ENCODE measurements around the gene LIMS3.
A peak's percentile ranks its signal among the peaks of the same experiment; 100 is the strongest.
"Not testable (repeated sequence)": the region's sequence is repeated elsewhere in the genome, so short reads cannot be mapped to it uniquely, and the experiment has no call there.

The LIMS3 gene, protein sequence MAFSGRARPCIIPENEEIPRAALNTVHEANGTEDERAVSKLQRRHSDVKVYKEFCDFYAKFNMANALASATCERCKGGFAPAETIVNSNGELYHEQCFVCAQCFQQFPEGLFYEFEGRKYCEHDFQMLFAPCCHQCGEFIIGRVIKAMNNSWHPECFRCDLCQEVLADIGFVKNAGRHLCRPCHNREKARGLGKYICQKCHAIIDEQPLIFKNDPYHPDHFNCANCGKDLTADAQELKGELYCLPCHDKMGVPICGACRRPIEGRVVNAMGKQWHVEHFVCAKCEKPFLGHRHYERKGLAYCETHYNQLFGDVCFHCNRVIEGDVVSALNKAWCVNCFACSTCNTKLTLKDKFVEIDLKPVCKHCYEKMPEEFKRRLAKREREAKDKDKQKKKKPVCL

DNA sequence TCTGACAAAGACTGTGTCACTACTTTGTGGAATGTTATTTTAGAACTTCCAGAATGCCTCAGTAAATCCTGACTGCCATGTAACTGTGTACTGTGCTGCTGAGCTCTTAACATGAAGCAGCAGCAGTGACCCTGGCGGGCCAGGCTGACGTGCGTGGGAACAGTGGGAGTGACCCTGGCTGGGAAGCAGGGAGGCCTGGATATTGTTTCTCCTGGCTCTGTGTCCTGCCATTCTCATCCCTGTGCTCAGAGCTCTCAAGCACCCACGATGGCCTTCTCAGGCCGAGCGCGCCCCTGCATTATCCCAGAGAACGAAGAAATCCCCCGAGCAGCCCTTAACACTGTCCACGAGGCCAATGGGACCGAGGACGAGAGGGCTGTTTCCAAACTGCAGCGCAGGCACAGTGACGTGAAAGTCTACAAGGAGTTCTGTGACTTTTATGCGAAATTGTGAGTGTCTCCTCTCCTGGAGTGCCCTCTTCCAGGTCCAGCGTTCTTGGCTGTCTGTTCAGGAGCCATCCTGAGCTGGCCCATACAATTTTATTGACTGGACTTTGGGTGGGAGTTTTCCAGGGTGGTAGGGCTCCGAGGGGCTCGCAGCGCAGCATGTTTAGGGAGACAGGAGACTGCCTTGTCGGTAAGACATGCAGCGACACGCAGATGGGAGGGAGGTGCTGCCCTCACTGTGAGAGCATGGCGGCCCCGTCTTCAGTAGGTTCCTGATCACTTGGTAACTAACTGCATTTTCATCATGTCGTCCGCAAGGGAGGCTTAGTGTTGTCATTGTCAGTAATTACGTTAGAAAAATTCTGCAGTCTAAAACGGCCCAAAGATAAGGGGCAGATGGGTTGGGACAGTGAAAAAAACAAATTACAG, at the start of gene LIMS3:
TSS of gene LIMS3 (plus strand) at position 227 of the 875 bp plus-strand sequence. CDS start at position 268, 41 bp downstream.
- peak; percentile 65; the same call in 1 of the 3 replicates for ATAC-seq

DNA sequence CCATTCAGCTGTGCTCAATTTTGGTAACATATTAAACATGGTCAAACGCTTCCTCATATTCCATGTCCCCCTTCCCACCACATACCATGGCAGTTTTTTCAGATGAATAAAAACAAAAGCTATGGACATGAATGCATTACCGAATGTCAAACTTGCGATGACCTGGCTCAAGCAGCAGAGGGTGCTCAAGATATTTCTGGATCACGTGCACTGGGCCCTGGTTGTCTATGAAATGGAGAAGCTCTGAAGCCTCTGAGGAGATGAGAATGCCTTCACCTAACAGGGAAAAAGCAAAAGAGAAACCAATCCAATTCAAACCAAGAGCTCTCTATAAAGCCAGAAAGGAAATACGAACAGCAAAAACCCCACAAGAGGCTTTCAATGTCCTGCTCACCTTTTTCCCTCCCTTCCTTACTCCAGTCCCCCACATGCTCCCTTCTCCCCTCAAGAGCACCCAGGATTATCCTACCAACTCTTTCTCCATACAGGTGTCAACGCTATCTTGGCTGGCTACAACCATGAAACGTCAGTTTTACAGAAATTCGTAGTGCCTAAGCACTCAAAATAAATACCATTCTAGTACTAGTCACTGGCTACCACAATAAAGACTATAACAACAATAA, 27.2 kb upstream of the LIMS3 start:
- peak; percentile 92 for ATAC-seq

DNA sequence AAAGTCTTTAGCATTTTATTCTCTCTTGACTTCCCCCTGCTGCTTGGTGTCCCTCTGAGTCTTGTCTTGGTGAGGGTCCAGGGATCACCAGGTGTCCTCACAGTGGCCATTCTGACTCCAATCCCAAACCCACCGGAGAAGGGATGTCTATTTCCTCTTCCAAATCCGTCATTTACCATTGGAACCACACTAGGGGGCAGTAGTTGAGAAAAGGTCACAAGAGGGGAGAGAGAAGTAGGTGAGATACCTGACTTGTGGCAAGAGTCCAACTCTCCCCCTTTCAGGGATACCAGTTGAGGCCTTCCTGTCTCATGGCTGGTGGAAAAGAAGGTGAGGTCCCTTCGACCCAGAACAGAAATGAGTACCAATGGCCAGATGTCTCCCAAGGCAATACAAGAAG, 21.9 kb upstream of the LIMS3 start:
- ATAC-seq = not testable (repeated sequence)

DNA sequence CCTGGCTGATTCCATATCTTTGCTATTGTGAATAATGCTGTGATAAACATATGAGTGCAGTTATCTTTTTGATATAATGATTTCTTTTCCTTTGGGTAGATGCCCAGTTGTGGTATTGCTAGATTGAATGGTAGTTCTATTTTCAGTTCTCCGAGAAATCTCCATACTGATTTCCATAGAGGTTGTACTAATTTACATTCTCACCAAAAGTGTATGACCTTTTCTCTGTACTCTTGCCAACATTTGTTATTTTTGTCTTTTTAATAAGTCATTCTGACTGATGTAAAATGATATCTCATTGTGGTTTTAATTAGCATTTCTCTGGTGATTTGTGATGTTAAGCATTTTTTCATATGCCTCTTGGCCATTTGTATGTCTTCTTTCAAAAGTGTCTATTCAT, 16.4 kb upstream of the LIMS3 start:
- not testable (repeated sequence) for ATAC-seq

DNA sequence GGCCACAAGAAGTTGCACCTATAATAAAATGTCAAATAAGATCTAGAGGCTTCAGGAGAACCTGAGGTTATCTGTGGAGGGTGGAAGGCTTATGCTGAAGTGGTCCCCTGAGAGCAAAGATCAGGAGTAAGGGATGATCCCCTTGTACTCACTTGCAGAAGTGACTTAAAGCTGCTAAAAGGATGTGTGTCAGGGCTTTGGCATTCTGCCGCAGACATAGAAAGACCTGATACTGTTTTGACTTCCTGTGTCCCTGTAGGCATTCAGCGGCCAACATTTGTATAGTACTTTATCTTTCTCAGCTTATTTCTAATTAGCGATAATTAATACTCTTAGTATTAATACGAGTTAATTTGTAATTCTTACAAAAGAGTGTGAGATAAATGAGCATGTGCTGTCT, 10.1 kb upstream of the LIMS3 start:
- peak; percentile 63; the same call in 2 of the 3 replicates for ATAC-seq

DNA sequence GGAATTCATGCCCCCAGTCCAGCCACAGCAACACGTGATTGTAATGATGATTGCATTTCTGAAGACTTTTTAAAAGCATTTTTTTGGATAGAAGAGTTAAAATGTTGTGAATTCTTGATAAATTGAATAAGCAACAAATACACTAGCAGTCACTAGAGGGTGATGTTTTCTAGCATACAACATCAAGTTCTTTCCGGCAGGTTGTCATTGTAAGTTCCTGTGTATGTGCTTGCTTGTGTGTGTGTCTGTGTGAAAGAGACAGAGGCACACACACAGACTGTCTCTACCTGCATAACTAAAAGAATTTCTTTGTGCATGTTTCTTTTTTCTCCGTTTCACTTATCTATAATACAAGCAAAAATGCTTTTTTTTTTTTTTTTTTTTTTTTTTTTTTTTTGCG, 8.6 kb upstream of the LIMS3 start:
- peak; percentile 82 for ATAC-seq

DNA sequence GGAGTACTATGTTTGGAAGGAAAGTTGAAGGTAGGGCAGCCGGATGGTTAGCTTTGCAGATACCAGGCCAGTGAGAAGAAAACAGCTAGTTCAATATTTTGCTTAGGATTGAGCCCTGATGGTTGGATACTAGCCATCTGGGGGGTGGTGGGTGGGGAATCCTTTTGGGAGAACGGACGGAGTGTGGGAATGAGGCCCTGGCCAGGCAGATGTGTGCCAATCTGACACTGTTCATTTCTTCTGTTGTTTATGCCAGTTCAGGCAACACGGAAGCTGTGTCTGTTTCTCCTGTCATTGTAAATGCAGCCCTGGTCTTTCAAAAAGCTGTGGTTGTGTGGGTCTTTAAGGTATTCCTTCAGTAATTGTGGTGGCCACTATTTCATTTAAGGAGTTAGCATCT, 7.5 kb upstream of the LIMS3 start:
- not testable (repeated sequence) for ATAC-seq

DNA sequence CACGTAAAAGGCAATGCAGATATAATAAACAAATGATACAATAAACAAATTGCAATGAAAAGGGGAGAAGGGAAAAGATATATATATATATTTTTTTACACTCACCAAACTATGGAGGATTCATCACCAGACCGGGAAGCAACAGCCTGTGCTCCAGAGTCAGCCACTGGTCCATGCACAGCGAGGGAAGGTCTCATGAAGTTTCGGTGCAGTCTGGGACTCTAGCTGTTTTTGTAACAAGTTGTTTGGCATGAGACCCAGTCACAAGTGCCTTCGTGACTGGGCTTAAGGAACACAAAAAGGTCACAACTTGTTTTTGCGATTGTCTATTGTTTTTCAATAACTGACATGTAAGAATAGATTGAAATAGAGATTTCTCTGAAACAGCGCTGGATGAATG, 4.8 kb upstream of the LIMS3 start:
- not testable (repeated sequence) for ATAC-seq

DNA sequence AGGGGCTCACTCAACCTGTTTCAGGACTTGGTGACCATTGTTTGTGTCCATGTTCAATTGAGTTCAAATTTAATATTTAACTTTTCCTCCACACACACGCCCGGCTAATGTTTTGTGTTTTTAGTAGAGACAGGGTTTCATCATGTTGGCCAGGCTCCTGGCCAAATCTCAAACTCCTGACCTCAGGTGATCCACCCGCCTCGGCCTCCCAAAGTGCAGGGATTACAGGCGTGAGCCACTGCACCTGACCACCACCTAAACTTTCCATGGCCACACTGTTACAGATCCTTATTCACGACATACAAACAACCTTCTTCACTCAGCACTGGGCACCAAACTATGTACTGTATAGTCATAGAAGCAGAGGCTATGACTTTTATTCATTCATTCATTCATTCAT, 4.3 kb upstream of the LIMS3 start:
- ATAC-seq = not testable (repeated sequence)

DNA sequence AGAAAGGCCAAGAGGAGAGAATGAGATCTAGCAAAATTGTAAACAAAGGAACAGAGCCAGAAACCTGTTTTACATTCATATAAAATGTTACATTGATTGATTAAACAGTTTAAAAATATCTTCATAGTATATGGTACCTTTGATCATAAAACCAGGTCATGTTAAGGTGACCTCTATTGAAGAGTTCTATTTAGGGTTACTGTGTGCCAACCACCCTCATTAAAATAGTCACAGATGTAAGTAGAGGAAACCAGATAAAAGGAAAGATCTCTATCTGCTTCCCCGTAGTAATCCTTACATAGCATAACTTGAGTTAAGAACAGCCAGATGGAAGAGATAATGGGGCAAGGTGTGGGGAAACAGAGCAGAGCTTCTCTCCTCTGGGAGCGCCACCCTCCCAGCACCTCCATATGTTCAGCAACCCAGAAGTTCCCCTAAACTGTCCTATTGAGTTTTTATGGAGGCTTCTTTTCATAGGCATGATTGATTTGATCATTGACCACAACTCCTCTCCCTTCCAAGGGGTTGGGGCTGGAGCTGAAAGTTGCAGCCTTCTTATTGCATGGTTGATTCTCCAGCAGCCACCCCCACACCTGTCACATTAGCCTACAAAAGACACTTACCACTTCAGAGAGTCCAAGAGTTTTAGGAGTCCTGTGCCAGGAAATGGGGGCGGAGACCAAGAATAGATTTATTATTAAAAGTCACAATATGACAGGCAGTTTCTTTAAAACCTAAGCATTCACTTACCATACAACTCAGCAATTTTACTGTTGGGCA, 3.2 kb upstream of the LIMS3 start:
- ATAC-seq = not testable (repeated sequence)

DNA sequence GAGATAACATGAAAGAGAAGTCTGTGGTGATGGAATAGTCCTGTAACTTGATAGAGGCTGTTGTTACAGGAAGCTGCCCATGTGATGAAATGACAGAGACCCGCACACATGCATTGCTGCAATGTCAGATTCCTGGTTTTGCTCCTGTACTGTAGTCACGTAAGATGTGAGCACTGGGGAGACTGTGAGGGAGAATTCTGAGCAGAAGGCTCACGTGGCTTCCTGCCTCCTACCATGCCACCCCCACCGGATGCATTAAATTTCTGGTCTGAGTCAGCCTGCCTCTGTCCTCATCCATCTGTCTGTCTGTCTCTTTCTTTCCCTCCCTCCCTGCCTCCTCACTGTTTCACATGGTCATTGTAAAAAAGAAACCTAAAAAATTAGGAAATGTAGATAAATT, 2.3 kb upstream of the LIMS3 start:
- peak; percentile 79 for ATAC-seq

DNA sequence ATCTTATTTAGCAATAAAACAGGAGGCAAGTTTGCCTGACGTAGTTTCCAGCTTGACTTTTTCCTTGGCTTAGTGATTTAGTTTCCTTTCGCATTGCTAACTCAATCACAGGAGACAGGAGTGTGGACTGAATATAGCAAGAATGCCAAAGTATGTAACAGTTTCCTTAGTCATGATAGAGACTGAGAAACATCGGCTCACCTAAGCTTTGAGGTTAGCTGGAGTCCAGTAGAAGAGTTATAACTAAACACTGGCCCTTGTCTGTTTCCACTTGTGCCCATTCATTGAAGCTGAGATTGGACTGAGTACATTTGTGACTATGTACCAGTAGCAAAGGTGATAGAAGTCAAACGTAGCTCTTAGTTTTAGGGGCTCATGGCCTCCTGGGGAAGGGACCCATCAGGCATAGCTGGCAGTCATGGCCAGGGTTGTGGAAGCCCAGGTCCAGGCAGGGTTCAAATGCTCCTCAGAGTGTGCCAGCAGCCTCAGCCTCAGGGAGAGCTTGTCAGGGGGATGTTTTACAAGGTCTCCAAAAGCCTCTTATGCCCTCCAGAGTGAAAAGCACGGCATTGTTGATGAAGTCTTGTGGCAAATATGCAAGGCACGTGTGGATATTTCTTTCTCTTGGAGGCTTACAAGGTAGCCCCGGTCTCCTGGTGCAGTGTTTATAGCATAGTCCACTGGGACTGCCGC, 573 bp upstream of the LIMS3 start:
- peak; percentile 72 for ATAC-seq

DNA sequence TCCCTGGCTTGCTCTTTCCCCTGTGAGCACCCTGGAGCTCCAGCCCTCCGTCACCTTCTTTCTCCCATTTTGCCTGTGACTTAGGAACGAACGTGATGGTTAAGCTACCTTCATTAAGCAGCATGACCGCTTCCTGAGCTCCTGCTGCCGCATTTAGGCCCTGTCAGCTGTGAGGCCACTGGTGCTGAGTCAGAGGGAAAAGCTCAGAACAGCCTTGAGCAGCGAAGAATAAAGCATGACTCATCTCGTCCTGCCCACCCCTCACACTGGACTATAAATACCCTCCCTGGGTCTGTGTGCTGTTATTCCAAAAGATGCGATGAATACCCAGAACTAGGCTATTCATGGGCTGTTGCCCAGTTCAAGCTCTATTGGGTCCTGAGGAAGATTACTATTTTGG, 7.3 kb downstream of the LIMS3 start:
- peak; percentile 97 for ATAC-seq

DNA sequence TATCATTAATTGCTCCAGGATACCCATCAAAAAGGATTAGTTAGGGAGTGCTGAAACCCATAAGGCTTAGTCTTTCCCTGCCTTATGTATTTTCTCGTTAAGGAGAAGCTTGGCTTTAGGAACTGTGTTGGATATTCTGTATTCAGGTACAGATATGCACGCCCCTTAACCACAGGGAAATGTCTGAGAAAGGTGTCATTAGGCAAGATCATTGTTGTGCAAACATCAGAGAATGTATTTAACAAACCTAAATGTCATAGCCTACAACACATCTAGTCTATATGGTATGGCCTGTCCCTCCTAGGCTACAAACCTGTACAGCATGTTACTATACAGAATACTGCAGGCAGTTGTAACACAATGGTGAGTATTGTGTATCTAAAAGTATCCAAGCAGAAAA, 10.1 kb downstream of the LIMS3 start:
- not testable (repeated sequence) for ATAC-seq

DNA sequence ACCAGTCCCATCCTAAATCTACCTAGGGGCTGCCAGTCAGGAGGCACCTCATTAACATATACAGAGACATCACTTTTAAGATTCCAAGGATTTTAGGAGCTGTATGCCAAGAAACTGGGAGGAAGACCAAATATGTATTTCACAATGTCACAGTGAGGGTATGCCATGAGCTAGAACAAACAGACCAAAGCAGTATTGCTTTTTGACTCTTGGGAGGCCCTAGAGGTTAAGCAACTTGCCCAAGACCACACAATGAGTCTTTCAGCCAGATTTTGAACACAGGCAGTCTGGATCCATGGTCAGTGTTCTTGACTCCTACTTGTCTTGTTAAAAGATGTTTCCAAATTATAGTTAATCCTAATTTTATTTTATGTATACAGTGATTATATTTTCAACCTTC, 12.3 kb downstream of the LIMS3 start:
- ATAC-seq = not testable (repeated sequence)

DNA sequence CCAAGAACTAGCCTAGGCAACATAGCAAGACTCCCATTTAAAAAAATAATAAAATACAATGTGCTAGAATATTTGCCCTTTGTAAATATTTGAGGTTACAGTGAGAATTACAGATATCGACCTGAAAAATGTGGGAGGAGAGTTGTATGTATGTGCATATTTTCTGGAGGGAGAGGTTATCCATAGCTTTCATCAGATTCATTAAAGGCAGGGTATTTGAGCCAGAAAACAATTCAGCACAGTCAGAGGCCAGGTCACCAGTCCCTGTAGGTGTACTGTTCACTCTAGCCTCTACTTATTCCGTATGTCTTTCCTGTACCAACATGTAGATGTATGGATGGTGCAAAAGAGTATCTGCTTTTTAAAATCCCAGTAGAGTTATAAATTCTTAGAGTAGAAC, 15.4 kb downstream of the LIMS3 start:
- not testable (repeated sequence) for ATAC-seq

DNA sequence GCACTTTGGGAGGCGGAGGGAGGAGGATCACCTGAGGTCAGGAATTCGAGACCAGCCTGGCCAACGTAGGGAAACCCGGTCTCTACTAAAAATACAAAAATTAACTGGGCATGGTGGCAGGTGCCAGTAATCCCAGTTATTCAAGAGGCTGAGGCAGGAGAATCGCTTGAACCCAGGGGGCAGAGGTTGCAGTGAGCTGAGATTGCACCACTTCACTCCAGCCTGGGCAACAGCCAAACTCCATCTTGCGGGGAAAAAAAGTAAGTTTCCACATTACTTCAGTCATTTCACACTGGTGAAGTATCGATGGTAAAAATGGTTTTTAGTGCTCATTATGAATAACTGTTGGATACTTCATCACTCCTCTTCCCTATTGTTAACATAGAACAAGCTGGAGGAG, 16.1 kb downstream of the LIMS3 start:
- ATAC-seq = not testable (repeated sequence)

DNA sequence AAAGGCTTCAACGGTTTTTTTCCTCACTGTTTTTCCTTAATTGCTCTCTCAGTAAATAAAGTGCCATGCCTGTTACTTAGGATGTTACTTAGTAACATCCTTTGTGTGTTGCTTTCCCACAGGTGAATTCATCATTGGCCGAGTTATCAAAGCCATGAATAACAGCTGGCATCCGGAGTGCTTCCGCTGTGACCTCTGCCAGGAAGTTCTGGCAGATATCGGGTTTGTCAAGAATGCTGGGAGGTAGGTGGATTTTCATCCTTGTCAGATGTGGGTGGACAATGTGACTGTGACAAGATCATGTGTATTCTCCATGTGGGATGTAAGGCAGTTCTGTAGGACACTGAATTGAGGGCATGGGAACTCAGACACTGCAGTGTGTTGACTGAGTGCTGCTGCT, 17.3 kb downstream of the LIMS3 start:
- not testable (repeated sequence) for ATAC-seq

DNA sequence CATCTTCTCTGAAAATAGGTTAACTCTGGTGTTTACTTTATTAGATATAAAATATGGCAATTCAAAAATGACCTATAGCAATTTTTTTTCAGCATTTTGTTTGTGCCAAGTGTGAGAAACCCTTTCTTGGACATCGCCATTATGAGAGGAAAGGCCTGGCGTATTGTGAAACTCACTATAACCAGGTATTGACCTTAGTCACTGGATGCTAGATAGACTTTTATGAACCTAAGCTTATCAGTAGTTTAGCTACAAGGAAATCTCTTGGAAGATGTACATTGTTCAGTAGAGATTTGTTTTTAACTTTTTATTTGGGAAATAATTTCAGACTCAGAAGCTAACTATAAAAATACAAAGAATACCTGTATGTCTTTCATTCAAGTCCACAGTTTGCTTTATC, 21.7 kb downstream of the LIMS3 start:
- not testable (repeated sequence) for ATAC-seq

DNA sequence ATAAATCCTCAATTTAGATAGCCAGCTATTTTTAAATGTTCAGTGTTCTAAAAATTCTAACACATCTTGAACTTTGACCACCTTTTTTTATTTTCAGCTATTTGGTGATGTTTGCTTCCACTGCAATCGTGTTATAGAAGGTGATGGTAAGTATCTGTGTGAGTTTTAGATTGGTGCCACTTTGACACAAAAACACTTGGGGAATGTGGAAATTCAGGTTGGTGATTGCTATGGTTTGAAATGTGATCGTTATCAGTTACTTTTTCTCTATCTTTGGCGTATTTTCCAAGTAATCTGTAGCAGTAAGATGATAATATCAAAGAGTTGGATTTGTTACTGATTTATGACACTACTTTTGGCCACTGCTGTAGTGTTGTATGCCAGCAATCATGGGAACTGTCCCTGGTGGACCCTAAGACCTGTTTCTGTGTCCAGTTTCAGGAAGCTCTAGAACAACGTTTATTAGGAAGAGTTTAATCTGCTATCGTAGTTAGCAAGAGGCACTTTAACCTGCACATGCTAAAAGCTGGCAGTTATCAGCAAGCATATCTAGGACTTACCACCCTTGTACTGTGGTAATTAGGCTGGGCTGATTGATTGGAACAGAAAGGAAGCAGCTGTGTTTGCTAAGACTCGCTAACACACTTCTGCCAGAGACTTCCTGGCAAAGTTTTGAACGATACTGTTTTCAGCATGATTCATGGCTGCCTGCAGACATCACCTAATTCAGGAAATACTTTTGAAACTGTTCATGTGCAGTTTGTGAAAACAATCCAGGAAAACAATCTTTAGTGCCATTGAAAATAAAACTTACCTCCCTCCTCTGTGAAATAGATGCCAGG, 23.3 kb downstream of the LIMS3 start:
- ATAC-seq = peak; percentile 88

DNA sequence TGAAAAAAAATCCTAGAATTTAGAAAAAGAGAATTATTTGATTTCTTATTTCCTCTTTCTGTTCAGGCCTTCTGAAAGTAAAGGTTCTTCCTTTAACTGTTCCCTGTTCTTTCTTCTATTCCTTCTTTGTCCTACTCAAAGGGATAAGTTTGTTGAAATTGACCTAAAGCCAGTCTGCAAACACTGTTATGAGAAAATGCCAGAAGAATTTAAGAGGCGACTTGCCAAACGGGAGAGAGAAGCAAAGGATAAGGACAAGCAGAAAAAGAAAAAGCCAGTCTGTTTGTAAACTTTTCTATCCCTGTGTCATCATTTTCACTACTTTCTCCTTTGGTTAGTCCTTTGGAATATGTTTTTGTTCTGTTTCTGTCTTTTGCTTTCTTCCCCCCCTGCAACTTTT, 26.0 kb downstream of the LIMS3 start:
- ATAC-seq = not testable (repeated sequence)

All from SK-N-SH treated with all-trans-retinoic acid at 6 μM for 48 hours (cell line).